H1 (cell line): ENCODE data around the gene TMEM135. TPM values are rescaled to one million over a fixed set of nuclear protein-coding genes. Genes with fewer than 3 reads are reported as not detected.

ENCODE experiments used
- CTCF ChIA-PET: fragments of 300-600 bp; sonication (Branson Sonifier 250); formaldehyde crosslinking; loops from one replicate; lab custom pipeline; 2021; ENCODE audit not compliant: partially characterized antibody; lab: Charles Lee
- POLR2A ChIA-PET: fragments of 300-600 bp; sonication (Branson Sonifier 250); formaldehyde crosslinking; loops from one replicate; lab custom pipeline; 2021; ENCODE audit warnings: inconsistent platforms; ENCODE audit not compliant: partially characterized antibody; lab: Charles Lee
- DNase-seq, 2 experiments: peaks; one replicate each; pipeline versions ENCODE4 v3.0.0 to v3.0.0-alpha.2; 2010 to 2022; ENCODE audit warnings: low spot score in 2 of 2, low read depth in 1 of 2, mixed read lengths in 1 of 2
- FAIRE-seq: peaks from 2 replicates; lab custom pipeline; 2011; peaks lifted over from hg19 to GRCh38; lab: Jason Lieb, UNC
- H2AFZ ChIP-seq: 2 replicates; pipeline ENCODE4 v1.8.1; 2012; ENCODE audit warnings: low read length, inconsistent platforms
- H2AK5ac ChIP-seq: 2 replicates; pipeline ENCODE4 v1.6.1; 2013; ENCODE audit warnings: low read depth, low read length
- H2BK120ac ChIP-seq: replicated peaks from 2 replicates; pipeline ENCODE3; 2013; ENCODE audit warnings: low read depth, low read length, inconsistent platforms
- H2BK12ac ChIP-seq: 2 replicates; pipeline ENCODE4 v1.6.1; 2013; ENCODE audit warnings: low read depth, low read length
- H2BK15ac ChIP-seq: 2 replicates; pipeline ENCODE4 v1.6.1; 2013; ENCODE audit warnings: low read length
- H2BK20ac ChIP-seq: 2 replicates; pipeline ENCODE4 v1.6.1; 2013; ENCODE audit warnings: low read length
- H2BK5ac ChIP-seq: 2 replicates; pipeline ENCODE4 v1.6.1; 2013; ENCODE audit warnings: low read depth, low read length
- H3K14ac ChIP-seq: 2 replicates; pipeline ENCODE4 v1.6.1; 2013; ENCODE audit warnings: inconsistent platforms; ENCODE audit not compliant: insufficient read length
- H3K18ac ChIP-seq: 2 replicates; pipeline ENCODE4 v1.6.1; 2013; ENCODE audit warnings: low read length; ENCODE audit errors: extremely low read depth
- H3K23ac ChIP-seq: 2 replicates; pipeline ENCODE4 v1.6.1; 2013; ENCODE audit warnings: inconsistent platforms; ENCODE audit not compliant: insufficient read length
- H3K23me2 ChIP-seq: 2 replicates; pipeline ENCODE4 v1.6.1; 2013; ENCODE audit warnings: low read depth, low read length
- H3K27ac ChIP-seq: 2 replicates; pipeline ENCODE4 v1.6.1; 2011; ENCODE audit warnings: low read depth, low read length, inconsistent platforms
- H3K27me3 ChIP-seq, 4 experiments: replicated peaks in 1 of 4; 1 replicate in 1 of 4; 2 replicates in 3 of 4; pipeline versions ENCODE4 v1.6.1 to v1.8.1; 2011 to 2013; ENCODE audit warnings: low read length in 3 of 4, mild to moderate bottlenecking in 3 of 4, inconsistent platforms in 2 of 4, mixed read lengths in 2 of 4, moderate library complexity in 1 of 4; ENCODE audit not compliant: control insufficient read depth in 3 of 4, insufficient read depth in 3 of 4; ENCODE audit errors: extremely low read depth in 1 of 4
- H3K36me3 ChIP-seq, 4 experiments: 2 replicates each; pipeline versions ENCODE4 v1.6.1 to v1.8.1; 2011 to 2013; ENCODE audit warnings: mild to moderate bottlenecking in 4 of 4, low read length in 3 of 4, moderate library complexity in 2 of 4, control low read depth in 1 of 4, inconsistent platforms in 1 of 4; ENCODE audit not compliant: insufficient read depth in 4 of 4, control insufficient read depth in 2 of 4
- H3K4ac ChIP-seq: replicated peaks from 2 replicates; pipeline ENCODE3; 2013; ENCODE audit warnings: low read length, low read depth, mixed read lengths, inconsistent platforms; ENCODE audit not compliant: insufficient read length
- H3K4me1 ChIP-seq, 4 experiments: replicated peaks in 1 of 4; 1 replicate in 1 of 4; 2 replicates in 3 of 4; pipeline versions ENCODE4 v1.6.1 to v1.8.1; 2011 to 2013; ENCODE audit warnings: low read length in 3 of 4, inconsistent platforms in 2 of 4, mixed read lengths in 1 of 4; ENCODE audit not compliant: insufficient read depth in 4 of 4, control insufficient read depth in 3 of 4
- H3K4me2 ChIP-seq, 2 experiments: 2 replicates each; pipeline versions ENCODE4 v1.6.1 to v1.8.1; 2011 to 2013; ENCODE audit warnings: low read depth in 2 of 2, low read length in 2 of 2, control low read depth in 1 of 2, inconsistent platforms in 1 of 2, mild to moderate bottlenecking in 1 of 2; ENCODE audit not compliant: insufficient read depth in 1 of 2
- H3K4me3 ChIP-seq, 4 experiments: fragments of 200-600, 300-600 bp in 1 of 4; sonication (generic), shearing (Covaris generic), sonication (Bioruptor Twin) in 1 of 4; 2 replicates each; pipeline versions ENCODE4 v1.5.1 to v1.8.1; 2011 to 2016; ENCODE audit warnings: low read length in 4 of 4, low read depth in 3 of 4, control low read depth in 2 of 4, inconsistent platforms in 2 of 4, mild to moderate bottlenecking in 2 of 4, mixed read lengths in 1 of 4, moderate library complexity in 1 of 4; ENCODE audit not compliant: insufficient read depth in 2 of 4; ENCODE audit errors: extremely low read depth in 1 of 4
- H3K56ac ChIP-seq: replicated peaks from 2 replicates; pipeline ENCODE3; 2013; ENCODE audit warnings: low read depth, mild to moderate bottlenecking, mixed read lengths, low read length, inconsistent platforms; ENCODE audit not compliant: insufficient read length
- H3K79me1 ChIP-seq: 2 replicates; pipeline ENCODE4 v1.6.1; 2013; ENCODE audit warnings: low read depth, low read length, control low read depth
- H3K79me2 ChIP-seq, 2 experiments: 2 replicates each; pipeline versions ENCODE4 v1.6.1 to v1.8.1; 2012 to 2013; ENCODE audit warnings: low read length in 2 of 2, mild to moderate bottlenecking in 2 of 2, inconsistent platforms in 1 of 2; ENCODE audit not compliant: insufficient read depth in 2 of 2, control insufficient read depth in 1 of 2
- H3K9ac ChIP-seq, 4 experiments: replicated peaks in 1 of 4; 1 replicate in 1 of 4; 2 replicates in 3 of 4; pipeline versions ENCODE4 v1.6.1 to v1.8.1; 2011 to 2013; ENCODE audit warnings: low read depth in 3 of 4, low read length in 3 of 4, control low read depth in 2 of 4, mild to moderate bottlenecking in 2 of 4, moderate library complexity in 2 of 4, inconsistent platforms in 1 of 4; ENCODE audit errors: extremely low read depth in 1 of 4
- H3K9me3 ChIP-seq, 2 experiments: 2 replicates each; pipeline versions ENCODE4 v1.6.1 to v1.8.1; 2012 to 2013; ENCODE audit warnings: mild to moderate bottlenecking in 2 of 2, moderate library complexity in 2 of 2, control low read depth in 1 of 2, inconsistent platforms in 1 of 2, low read depth in 1 of 2, low read length in 1 of 2, mixed read lengths in 1 of 2; ENCODE audit not compliant: insufficient read depth in 2 of 2
- H4K20me1 ChIP-seq, 2 experiments: replicated peaks in 1 of 2; 2 replicates each; pipeline versions ENCODE3 to v1.8.1; 2011 to 2013; ENCODE audit warnings: inconsistent platforms in 2 of 2, low read length in 2 of 2, mild to moderate bottlenecking in 1 of 2; ENCODE audit not compliant: insufficient read depth in 2 of 2, control insufficient read depth in 1 of 2
- H4K5ac ChIP-seq: 2 replicates; pipeline ENCODE4 v1.6.1; 2013; ENCODE audit warnings: low read length, low read depth, mixed read lengths, inconsistent platforms; ENCODE audit not compliant: insufficient read length
- H4K8ac ChIP-seq: 2 replicates; pipeline ENCODE4 v1.8.0; 2013; ENCODE audit warnings: mild to moderate bottlenecking, moderate library complexity, low read length, inconsistent platforms; ENCODE audit not compliant: insufficient read depth; ENCODE audit errors: extremely low read depth
- H4K91ac ChIP-seq: replicated peaks from 2 replicates; pipeline ENCODE3; 2013; ENCODE audit warnings: low read length, mixed read lengths, inconsistent platforms; ENCODE audit not compliant: insufficient read length
- BCL11A ChIP-seq, 2 experiments: IDR thresholded peaks; one replicate each; pipeline ENCODE4 v1.6.1; 2011; ENCODE audit warnings: low read depth in 2 of 2, low read length in 2 of 2, mild to moderate bottlenecking in 2 of 2
- JUN ChIP-seq: IDR thresholded peaks from 2 replicates; pipeline ENCODE4 v1.6.1; 2011; ENCODE audit warnings: low read depth, mild to moderate bottlenecking, improper control_type of control experiment, low read length
- NRF1 ChIP-seq: IDR thresholded peaks from 2 replicates; pipeline ENCODE4 v1.6.1; 2011; ENCODE audit warnings: mild to moderate bottlenecking, low read depth, low read length, improper control_type of control experiment
- SP4 ChIP-seq: IDR thresholded peaks from 2 replicates; pipeline ENCODE4 v1.6.1; 2012; ENCODE audit warnings: low read length, inconsistent platforms
- WGBS, 2 experiments: shearing (Covaris generic) in 1 of 2; methylation state at CpG; one replicate each; pipeline versions ENCODE4 v1.1.6 to v1.1.7; 2013 to 2015; ENCODE audit warnings: low lambda C conversion rate in 2 of 2, mixed read lengths in 2 of 2, inconsistent platforms in 1 of 2, low coverage in 1 of 2, missing lambda C conversion rate in 1 of 2; ENCODE audit not compliant: insufficient replicate concordance in 2 of 2, insufficient coverage in 1 of 2, insufficient read length in 1 of 2; ENCODE audit errors: extremely low coverage in 1 of 2, missing lambda C conversion rate in 1 of 2; 5-methylcytosine and 5-hydroxymethylcytosine counted together
- polyA plus RNA-seq, 7 experiments: library from polyadenylated mRNA; depleted of rRNA in 3 of 7; stranded (reverse) in 5 of 7; unstranded in 2 of 7; fragments of >200 nt in 5 of 7; fragments of 200-250 nt in 2 of 7; gene quantifications; 1 replicate in 5 of 7; 2 replicates in 1 of 7; 4 replicates in 1 of 7; pipeline versions ENCODE4 v1.2.1 to v1.2.3, GENCODE V29; 2011 to 2013; ENCODE audit warnings: missing spikeins in 2 of 7, mixed read lengths in 2 of 7
- total RNA-seq: library from RNA; stranded (reverse); fragmentation: NEBNext Ultra II Directional; extraction: Animal tissue kit (Norgen Biotek cat#: 25700); gene quantifications from 2 replicates; pipeline ENCODE4 v1.2.1, GENCODE V29; 2021
- TF ChIP-seq, protein P1 (sequence below): IDR thresholded peaks from 2 replicates; pipeline ENCODE4 v1.6.1; 2012; ENCODE audit warnings: inconsistent platforms

Gene TMEM135
- total and polyA plus RNA-seq, 2 of the 8 experiments (the other 6 are each of a cell fraction or from before 2014, with no cell fraction given): 9.3 to 31.3 TPM

DNA sequence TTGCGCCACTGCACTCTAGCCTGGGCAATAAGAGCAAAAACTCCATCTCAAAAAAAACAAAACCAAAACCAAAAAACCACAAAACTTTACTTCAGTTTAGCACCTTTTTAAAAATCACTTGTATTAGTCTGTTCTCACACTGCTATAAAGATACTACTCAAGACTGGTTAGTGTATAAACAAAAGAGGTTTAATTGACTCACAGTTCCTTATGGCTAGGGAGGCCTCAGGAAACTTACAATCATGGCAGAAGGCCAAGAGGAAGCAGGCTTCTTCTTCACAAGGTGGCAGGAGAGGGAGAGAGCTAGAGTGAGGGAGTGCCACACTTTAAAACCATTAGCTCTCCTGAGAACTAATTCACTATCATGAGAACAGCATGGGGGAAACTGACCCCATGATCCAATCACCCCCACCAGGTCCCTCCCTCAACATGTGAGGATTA is 261.3 kb downstream of the TMEM135 start:
- Histone ChIP-seq H2BK5ac (no peak overlapping the region), H3K27me3 (no peaks in the 10 kb centered on the region), H2BK20ac (no peak overlapping the region), H3K23ac (no peak overlapping the region), H2BK12ac (no peak overlapping the region), H4K20me1 (no peaks in the 10 kb centered on the region), H3K18ac (no peak overlapping the region), H4K5ac (no peak overlapping the region), H3K4ac (no peak overlapping the region), H3K4me3 (no peak overlapping the region), H3K14ac (no peak overlapping the region), H3K4me1 (peaks cover 0 to 21% (median 8%) of the 10 kb centered on the region in 4 experiments; a peak in 4 of 7 replicates), H3K23me2 (no peaks in the 10 kb centered on the region), H3K27ac (no peak overlapping the region), H4K8ac (no peak overlapping the region), H3K79me1 (no peaks in the 10 kb centered on the region), H3K9ac (no peak overlapping the region), H2BK15ac (no peak overlapping the region), H3K9me3 (no peaks in the 10 kb centered on the region), H3K4me2 (no peak overlapping the region), H2AK5ac (no peak overlapping the region), H3K56ac (no peak overlapping the region), H2AFZ (no peak overlapping the region), H3K36me3 (no peaks in the 10 kb centered on the region), H4K91ac (no peak overlapping the region), H3K79me2 (no peaks in the 10 kb centered on the region), H2BK120ac (no peak overlapping the region)
- FAIRE-seq (no peak), DNase-seq (no peak)
- TF ChIP-seq SP4: no peak
- TF ChIP-seq, protein P1, sequence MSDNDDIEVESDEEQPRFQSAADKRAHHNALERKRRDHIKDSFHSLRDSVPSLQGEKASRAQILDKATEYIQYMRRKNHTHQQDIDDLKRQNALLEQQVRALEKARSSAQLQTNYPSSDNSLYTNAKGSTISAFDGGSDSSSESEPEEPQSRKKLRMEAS: no peak
- no peak for TF ChIP-seq NRF1
- TF ChIP-seq JUN: no peak
- no peak for TF ChIP-seq BCL11A (IDR thresholded peaks at IDR 0.05; ENCODE audit: low read depth in 2 of 2, low read length in 2 of 2)
- ChIA-PET CTCF (interaction anchor here (0.8 to 1.8 kb wide), 3 partner anchors 345 to 428 kb away, joined by 3 read pairs; no protein-coding TSS in a partner anchor), POLR2A (no interaction called here)
- WGBS, 2 experiments: 100% methylated on average over 1 of the region's 1 CpG; no CpG with 5 or more reads in 1 of the 2 experiments
